ENCODE results near the gene APBA2. TPM values are rescaled to one million over a fixed set of nuclear protein-coding genes. Genes with fewer than 3 reads are reported as not detected.

Gene APBA2
- total RNA-seq, 1 experiment from 2014 or later: 11.2 TPM

DNA sequence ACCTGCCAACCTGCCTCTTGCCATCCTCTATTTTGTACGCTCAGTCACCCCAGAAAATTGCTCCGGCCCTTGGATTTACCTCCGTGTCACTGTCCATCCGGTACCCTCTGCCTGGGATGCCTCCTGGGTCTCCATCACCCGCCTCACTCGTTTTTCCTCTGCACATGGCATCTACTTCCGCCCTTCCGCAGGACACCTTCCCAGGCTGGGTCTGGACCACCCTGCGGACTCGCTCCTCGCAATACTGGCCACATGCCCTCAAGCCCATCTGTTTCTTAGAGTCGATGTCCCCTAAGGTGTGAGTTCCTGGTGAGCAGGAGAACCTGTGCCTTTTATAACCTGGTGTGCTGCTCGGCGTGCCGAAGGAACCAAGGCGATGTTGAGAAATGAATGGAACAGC is 58.5 kb downstream of the APBA2 start:
- no peaks in the 10 kb centered on the region for H3K27me3 Mint-ChIP-seq (ENCODE audit: low read depth)
- TF ChIP-seq, protein P1, sequence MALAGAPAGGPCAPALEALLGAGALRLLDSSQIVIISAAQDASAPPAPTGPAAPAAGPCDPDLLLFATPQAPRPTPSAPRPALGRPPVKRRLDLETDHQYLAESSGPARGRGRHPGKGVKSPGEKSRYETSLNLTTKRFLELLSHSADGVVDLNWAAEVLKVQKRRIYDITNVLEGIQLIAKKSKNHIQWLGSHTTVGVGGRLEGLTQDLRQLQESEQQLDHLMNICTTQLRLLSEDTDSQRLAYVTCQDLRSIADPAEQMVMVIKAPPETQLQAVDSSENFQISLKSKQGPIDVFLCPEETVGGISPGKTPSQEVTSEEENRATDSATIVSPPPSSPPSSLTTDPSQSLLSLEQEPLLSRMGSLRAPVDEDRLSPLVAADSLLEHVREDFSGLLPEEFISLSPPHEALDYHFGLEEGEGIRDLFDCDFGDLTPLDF (CRISPR knock-in tag; IDR thresholded peaks at IDR 0.05): no peak
- TF ChIP-seq MYBL2 (CRISPR knock-in tag; IDR thresholded peaks at IDR 0.05) (no peak), FOXK1 (CRISPR knock-in tag; IDR thresholded peaks at IDR 0.05) (no peak), ATF1 (CRISPR knock-in tag; IDR thresholded peaks at IDR 0.05) (no peak), RELA (CRISPR knock-in tag; IDR thresholded peaks at IDR 0.05; ENCODE audit: borderline replicate concordance) (no peak), ZNF423 (CRISPR knock-in tag; IDR thresholded peaks at IDR 0.05) (no peak), JUN (CRISPR knock-in tag; IDR thresholded peaks at IDR 0.05) (no peak), TP53 (CRISPR knock-in tag; IDR thresholded peaks at IDR 0.05) (no peak), ZNF232 (CRISPR knock-in tag; IDR thresholded peaks at IDR 0.05) (no peak)
- TF ChIP-seq, protein P2, sequence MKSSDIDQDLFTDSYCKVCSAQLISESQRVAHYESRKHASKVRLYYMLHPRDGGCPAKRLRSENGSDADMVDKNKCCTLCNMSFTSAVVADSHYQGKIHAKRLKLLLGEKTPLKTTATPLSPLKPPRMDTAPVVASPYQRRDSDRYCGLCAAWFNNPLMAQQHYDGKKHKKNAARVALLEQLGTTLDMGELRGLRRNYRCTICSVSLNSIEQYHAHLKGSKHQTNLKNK (CRISPR knock-in tag; IDR thresholded peaks at IDR 0.05): no peak
- TF ChIP-seq, protein P3, sequence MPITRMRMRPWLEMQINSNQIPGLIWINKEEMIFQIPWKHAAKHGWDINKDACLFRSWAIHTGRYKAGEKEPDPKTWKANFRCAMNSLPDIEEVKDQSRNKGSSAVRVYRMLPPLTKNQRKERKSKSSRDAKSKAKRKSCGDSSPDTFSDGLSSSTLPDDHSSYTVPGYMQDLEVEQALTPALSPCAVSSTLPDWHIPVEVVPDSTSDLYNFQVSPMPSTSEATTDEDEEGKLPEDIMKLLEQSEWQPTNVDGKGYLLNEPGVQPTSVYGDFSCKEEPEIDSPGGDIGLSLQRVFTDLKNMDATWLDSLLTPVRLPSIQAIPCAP (CRISPR knock-in tag; IDR thresholded peaks at IDR 0.05): no peak
- TF ChIP-seq, protein P4, sequence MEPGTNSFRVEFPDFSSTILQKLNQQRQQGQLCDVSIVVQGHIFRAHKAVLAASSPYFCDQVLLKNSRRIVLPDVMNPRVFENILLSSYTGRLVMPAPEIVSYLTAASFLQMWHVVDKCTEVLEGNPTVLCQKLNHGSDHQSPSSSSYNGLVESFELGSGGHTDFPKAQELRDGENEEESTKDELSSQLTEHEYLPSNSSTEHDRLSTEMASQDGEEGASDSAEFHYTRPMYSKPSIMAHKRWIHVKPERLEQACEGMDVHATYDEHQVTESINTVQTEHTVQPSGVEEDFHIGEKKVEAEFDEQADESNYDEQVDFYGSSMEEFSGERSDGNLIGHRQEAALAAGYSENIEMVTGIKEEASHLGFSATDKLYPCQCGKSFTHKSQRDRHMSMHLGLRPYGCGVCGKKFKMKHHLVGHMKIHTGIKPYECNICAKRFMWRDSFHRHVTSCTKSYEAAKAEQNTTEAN (CRISPR knock-in tag; IDR thresholded peaks at IDR 0.05): no peak
- TF ChIP-seq, protein P5, sequence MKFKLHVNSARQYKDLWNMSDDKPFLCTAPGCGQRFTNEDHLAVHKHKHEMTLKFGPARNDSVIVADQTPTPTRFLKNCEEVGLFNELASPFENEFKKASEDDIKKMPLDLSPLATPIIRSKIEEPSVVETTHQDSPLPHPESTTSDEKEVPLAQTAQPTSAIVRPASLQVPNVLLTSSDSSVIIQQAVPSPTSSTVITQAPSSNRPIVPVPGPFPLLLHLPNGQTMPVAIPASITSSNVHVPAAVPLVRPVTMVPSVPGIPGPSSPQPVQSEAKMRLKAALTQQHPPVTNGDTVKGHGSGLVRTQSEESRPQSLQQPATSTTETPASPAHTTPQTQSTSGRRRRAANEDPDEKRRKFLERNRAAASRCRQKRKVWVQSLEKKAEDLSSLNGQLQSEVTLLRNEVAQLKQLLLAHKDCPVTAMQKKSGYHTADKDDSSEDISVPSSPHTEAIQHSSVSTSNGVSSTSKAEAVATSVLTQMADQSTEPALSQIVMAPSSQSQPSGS (CRISPR knock-in tag; IDR thresholded peaks at IDR 0.05; ENCODE audit: borderline replicate concordance, low read depth): no peak
- CTCF ChIA-PET: no interaction called here
- H3K9me3 Mint-ChIP-seq: peaks cover 16% of the 10 kb centered on the region
- no peak overlapping the region for H3K4me3 Mint-ChIP-seq
- ATAC-seq: no peak
- POLR2A ChIA-PET: no interaction called here
- no peak overlapping the region; the same call in 1 of the 2 replicates for H3K27ac Mint-ChIP-seq
- peaks cover 17% of the 10 kb centered on the region for H3K36me3 Mint-ChIP-seq
- H3K4me1 Mint-ChIP-seq: peaks cover 8% of the 10 kb centered on the region
- DNase-seq (ENCODE audit: low spot score): no peak

DNA sequence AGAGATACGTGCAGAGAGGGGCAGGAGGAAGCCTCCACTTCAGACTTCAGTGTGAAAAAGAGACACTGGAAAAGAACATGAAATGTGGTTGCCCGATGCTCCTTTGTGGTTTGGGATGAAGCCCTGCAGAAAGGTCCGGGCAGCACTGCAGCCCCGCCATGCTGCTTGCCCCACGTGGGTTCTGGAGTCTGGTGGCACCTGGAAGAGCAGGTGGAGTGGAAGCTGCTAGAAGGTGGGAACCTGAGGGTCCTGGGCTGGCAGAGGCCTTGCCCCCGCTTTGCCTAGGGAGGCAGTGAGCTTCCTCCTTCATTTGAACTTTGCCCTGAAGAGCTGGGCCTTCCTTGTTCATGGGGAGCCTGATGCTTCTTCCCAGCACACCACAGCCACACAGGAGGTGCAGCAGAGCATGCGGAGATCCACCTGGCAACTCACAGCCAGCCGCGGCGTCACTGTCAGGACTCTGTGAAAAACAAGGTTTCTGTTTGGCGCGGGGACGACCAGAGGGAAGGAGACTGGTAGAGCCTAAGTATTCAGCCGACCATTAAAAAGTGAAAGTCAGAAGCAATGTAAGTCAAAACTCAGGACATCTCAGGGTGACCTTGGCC is 59.0 kb downstream of the APBA2 start:
- no peak for DNase-seq (ENCODE audit: low spot score)
- no peak for ATAC-seq
- peaks cover 16% of the 10 kb centered on the region for H3K9me3 Mint-ChIP-seq
- peaks cover 17% of the 10 kb centered on the region for H3K36me3 Mint-ChIP-seq
- H3K4me3 Mint-ChIP-seq: no peak overlapping the region
- H3K4me1 Mint-ChIP-seq: peaks cover 8% of the 10 kb centered on the region
- ChIA-PET CTCF (no interaction called here), POLR2A (no interaction called here)
- no peak overlapping the region for H3K27ac Mint-ChIP-seq
- no peaks in the 10 kb centered on the region for H3K27me3 Mint-ChIP-seq (ENCODE audit: low read depth)
- TF ChIP-seq, protein P6, sequence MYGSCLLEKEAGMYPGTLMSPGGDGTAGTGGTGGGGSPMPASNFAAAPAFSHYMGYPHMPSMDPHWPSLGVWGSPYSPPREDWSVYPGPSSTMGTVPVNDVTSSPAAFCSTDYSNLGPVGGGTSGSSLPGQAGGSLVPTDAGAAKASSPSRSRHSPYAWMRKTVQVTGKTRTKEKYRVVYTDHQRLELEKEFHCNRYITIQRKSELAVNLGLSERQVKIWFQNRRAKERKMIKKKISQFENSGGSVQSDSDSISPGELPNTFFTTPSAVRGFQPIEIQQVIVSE (CRISPR knock-in tag; IDR thresholded peaks at IDR 0.05; ENCODE audit: borderline replicate concordance): no peak
- no peak for TF ChIP-seq KAT7 (CRISPR knock-in tag; IDR thresholded peaks at IDR 0.05; ENCODE audit: borderline replicate concordance)
- TF ChIP-seq, protein P3 (CRISPR knock-in tag; IDR thresholded peaks at IDR 0.05): no peak
